ENCODE results near the gene RBM20.

The RBM20 gene

GRCh38 chr10:110772454-110773025 is 128.4 kb downstream of the RBM20 start:
- Histone ChIP-seq H3K27ac (replicated peaks) (no peak overlapping the region), H3K27me3 (ENCODE audit: insufficient read depth, poor library complexity, severe bottlenecking) (no peaks in the 10 kb centered on the region), H3K4me3 (replicated peaks; ENCODE audit: insufficient read depth, low read length) (no peak overlapping the region)
- TF ChIP-seq GABPA (IDR thresholded peaks at IDR 0.05; ENCODE audit: low read depth) = no peak
- TF ChIP-seq POLR2AphosphoS5 (IDR thresholded peaks at IDR 0.05; ENCODE audit: low read depth) = no peak
- no peak for TF ChIP-seq REST (IDR thresholded peaks at IDR 0.05; ENCODE audit: insufficient replicate concordance, low read depth)
- TF ChIP-seq SPI1 (IDR thresholded peaks at IDR 0.05; ENCODE audit: borderline replicate concordance, low read depth) = no peak
- TF ChIP-seq, protein P1, sequence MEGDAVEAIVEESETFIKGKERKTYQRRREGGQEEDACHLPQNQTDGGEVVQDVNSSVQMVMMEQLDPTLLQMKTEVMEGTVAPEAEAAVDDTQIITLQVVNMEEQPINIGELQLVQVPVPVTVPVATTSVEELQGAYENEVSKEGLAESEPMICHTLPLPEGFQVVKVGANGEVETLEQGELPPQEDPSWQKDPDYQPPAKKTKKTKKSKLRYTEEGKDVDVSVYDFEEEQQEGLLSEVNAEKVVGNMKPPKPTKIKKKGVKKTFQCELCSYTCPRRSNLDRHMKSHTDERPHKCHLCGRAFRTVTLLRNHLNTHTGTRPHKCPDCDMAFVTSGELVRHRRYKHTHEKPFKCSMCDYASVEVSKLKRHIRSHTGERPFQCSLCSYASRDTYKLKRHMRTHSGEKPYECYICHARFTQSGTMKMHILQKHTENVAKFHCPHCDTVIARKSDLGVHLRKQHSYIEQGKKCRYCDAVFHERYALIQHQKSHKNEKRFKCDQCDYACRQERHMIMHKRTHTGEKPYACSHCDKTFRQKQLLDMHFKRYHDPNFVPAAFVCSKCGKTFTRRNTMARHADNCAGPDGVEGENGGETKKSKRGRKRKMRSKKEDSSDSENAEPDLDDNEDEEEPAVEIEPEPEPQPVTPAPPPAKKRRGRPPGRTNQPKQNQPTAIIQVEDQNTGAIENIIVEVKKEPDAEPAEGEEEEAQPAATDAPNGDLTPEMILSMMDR (IDR thresholded peaks at IDR 0.05; ENCODE audit: insufficient read depth, low read length) = no peak
- no peak for DNase-seq (ENCODE audit: low read depth in 1 of 2, low spot score in 1 of 2)

DNA sequence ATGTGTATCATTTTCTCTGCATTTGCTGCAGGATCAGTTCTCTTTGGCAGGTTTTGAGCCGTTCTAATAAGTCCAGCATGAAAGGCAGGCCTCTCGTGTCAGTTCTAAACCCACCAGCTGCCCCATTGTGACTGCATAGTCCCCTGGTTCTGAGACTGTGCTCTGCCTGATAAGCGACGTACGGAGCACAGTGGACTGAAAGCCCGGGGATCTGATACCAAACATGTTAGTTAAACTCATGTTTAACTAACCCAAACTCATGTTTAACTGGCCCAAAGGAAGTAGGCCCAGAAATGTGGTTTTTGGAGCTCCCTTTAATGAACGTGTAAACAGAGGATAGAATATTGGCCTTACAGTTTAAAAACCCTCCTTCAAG is 129.5 kb downstream of the RBM20 start:
- no peak for DNase-seq (ENCODE audit: low read depth in 1 of 2, low spot score in 1 of 2)
- TF ChIP-seq, protein P1 (IDR thresholded peaks at IDR 0.05; ENCODE audit: insufficient read depth, low read length) = no peak
- TF ChIP-seq POLR2AphosphoS5 (IDR thresholded peaks at IDR 0.05; ENCODE audit: low read depth) (no peak), SPI1 (IDR thresholded peaks at IDR 0.05; ENCODE audit: borderline replicate concordance, low read depth) (no peak), GABPA (IDR thresholded peaks at IDR 0.05; ENCODE audit: low read depth) (no peak), REST (IDR thresholded peaks at IDR 0.05; ENCODE audit: insufficient replicate concordance, low read depth) (no peak)
- Histone ChIP-seq H3K27ac (replicated peaks) (no peak overlapping the region), H3K4me3 (replicated peaks; ENCODE audit: insufficient read depth, low read length) (no peak overlapping the region), H3K27me3 (ENCODE audit: insufficient read depth, poor library complexity, severe bottlenecking) (peaks cover 4% of the 10 kb centered on the region)

GRCh38 chr10:110774069-110775019 is 130.2 kb downstream of the RBM20 start:
- no peak overlapping the region for H3K27ac ChIP-seq (replicated peaks)
- peaks cover 11% of the 10 kb centered on the region for H3K27me3 ChIP-seq (ENCODE audit: insufficient read depth, poor library complexity, severe bottlenecking)
- TF ChIP-seq GABPA (IDR thresholded peaks at IDR 0.05; ENCODE audit: low read depth) = no peak
- TF ChIP-seq SPI1 (IDR thresholded peaks at IDR 0.05; ENCODE audit: borderline replicate concordance, low read depth) = no peak
- TF ChIP-seq, protein P1 (IDR thresholded peaks at IDR 0.05; ENCODE audit: insufficient read depth, low read length) = no peak
- TF ChIP-seq REST (IDR thresholded peaks at IDR 0.05; ENCODE audit: insufficient replicate concordance, low read depth) = no peak
- no peak for TF ChIP-seq POLR2AphosphoS5 (IDR thresholded peaks at IDR 0.05; ENCODE audit: low read depth)
- no peak for DNase-seq (ENCODE audit: low read depth in 1 of 2, low spot score in 1 of 2)
- no peak overlapping the region for H3K4me3 ChIP-seq (replicated peaks; ENCODE audit: insufficient read depth, low read length)
